K562 (cell line): Measurements from ENCODE around the gene MBD5. TPM values are rescaled to one million over a fixed set of nuclear protein-coding genes. Genes with fewer than 3 reads are reported as not detected.

ENCODE experiments used
- CREB1 ChIP-seq, 2 experiments: sonication (generic) in 1 of 2; formaldehyde crosslinking in 1 of 2; IDR thresholded peaks; 2 replicates each; pipeline versions ENCODE4 v1.6.1 to v1.8.0; 2012 to 2022; ENCODE audit warnings: inconsistent platforms in 1 of 2, mild to moderate bottlenecking in 1 of 2, missing genetic modification reagents in 1 of 2, moderate library complexity in 1 of 2
- GTF2E2 ChIP-seq: fragments of 200-800 bp; sonication (Bioruptor generic); IDR thresholded peaks from 2 replicates; pipeline ENCODE4 v1.6.1; 2016; ENCODE audit warnings: missing genetic modification characterization, missing compliant biosample characterization
- NFATC3 ChIP-seq: fragments of 450-650 bp; IDR thresholded peaks from 2 replicates; pipeline ENCODE4 v1.6.1; 2017; ENCODE audit warnings: mild to moderate bottlenecking
- TCF7 ChIP-seq: sonication (generic); IDR thresholded peaks from 2 replicates; pipeline ENCODE4 v1.6.1; 2016; ENCODE audit warnings: antibody characterized with exemption, borderline replicate concordance
- TEAD1 ChIP-seq, 2 experiments: fragments of 450-650 bp in 1 of 2; sonication (generic) in 1 of 2; formaldehyde crosslinking; IDR thresholded peaks; 2 replicates each; pipeline versions ENCODE4 v1.4.0 to v1.8.0; 2020 to 2022; ENCODE audit warnings: mild to moderate bottlenecking in 2 of 2, missing genetic modification reagents in 1 of 2
- ZNF780A ChIP-seq: fragments of 250-450 bp; sonication (Bioruptor Pico); IDR thresholded peaks from 2 replicates; pipeline ENCODE4 v1.5.0; 2021; ENCODE audit warnings: mild to moderate bottlenecking
- polyA plus RNA-seq, 8 experiments: library from polyadenylated mRNA; depleted of rRNA in 4 of 8; stranded (reverse) in 5 of 8; unstranded in 3 of 8; fragments of >200 nt; fragmentation: Nextera tagmentation in 2 of 8; fragmentation: Illumina TruSeq in 1 of 8; extraction: Ambion mirVana in 2 of 8; extraction: Trizol in 1 of 8; gene quantifications; 2 replicates each; pipeline versions ENCODE4 v1.2.1 to v1.2.3, GENCODE V29; 2011 to 2014; ENCODE audit warnings: inconsistent platforms in 1 of 8, missing spikeins in 1 of 8
- total RNA-seq, 7 experiments: library from RNA; depleted of rRNA in 6 of 7; stranded (reverse); fragments of >200 nt in 6 of 7; fragmentation: Illumina TruSeq in 2 of 7; extraction: Trizol in 2 of 7; gene quantifications; 2 replicates each; pipeline versions ENCODE4 v1.2.1 to v1.2.3, GENCODE V29; 2011 to 2021; ENCODE audit warnings: low replicate concordance in 1 of 7
- TF ChIP-seq, protein P1 (sequence below): sonication (generic); formaldehyde crosslinking; IDR thresholded peaks from 2 replicates; pipeline ENCODE4 v1.8.0; 2022; ENCODE audit warnings: missing genetic modification reagents, mild to moderate bottlenecking, moderate library complexity, borderline replicate concordance
- TF ChIP-seq, protein P2 (sequence below): sonication (generic); formaldehyde crosslinking; IDR thresholded peaks from 2 replicates; pipeline ENCODE4 v1.8.0; 2022; ENCODE audit warnings: mild to moderate bottlenecking, missing genetic modification reagents

MBD5 gene
- total and polyA plus RNA-seq, 9 of the 15 experiments (the other 6 are each of a cell fraction or from before 2014, with no cell fraction given): 3.4 to 14.5 (median 9.0) TPM

DNA sequence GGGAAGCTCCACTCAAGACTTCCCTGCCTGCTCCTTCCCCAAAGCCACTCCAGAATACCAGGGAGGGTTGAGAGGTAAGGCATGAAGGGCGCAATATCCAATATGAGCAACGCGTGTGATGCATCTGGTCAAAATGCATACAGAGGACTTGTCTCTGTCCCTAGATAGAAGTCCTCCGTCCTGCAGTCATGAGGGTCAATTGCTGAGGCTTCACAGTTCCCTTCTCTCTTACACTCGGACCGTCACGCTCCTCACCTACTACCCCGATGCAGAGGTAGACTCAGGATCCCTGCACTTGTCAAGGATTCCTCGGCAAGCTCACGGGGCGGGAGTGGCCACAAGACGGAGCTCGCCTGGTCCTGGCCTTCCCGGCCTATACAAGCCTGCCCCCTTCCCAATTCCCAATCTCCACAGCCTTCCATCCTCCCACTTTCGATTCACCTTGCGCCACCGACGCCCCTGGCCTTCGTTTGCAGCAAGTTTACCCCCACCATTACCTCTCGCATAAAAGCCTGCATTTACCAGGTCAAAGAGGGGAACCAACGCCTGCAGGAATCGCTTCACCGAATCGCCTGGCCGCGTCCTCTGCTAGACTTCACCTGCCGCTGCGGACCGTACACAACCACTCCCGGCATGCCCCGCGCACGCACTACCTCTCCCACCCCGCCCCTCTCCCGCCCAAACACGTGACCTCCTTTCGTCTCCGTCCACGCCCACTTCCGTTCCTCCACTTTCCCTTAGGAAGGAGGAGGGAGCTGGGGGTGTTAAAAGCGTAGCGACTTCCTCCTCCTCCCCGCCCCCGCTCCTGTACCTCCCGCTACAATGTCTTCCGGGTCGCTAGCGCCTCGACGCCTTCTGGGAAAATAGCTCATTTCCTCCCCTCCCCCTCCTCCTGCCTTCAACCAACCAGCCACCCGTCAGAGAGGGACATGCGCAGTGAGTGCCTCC lies 506 bp upstream of the MBD5 start, which contains the start of gene ORC4 (continued):
- 0 out of 2 replicates have a peak, but pooled peaks have one; percentile 45 for TF ChIP-seq NFATC3
- TF ChIP-seq, protein P1, sequence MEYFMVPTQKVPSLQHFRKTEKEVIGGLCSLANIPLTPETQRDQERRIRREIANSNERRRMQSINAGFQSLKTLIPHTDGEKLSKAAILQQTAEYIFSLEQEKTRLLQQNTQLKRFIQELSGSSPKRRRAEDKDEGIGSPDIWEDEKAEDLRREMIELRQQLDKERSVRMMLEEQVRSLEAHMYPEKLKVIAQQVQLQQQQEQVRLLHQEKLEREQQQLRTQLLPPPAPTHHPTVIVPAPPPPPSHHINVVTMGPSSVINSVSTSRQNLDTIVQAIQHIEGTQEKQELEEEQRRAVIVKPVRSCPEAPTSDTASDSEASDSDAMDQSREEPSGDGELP (CRISPR knock-in tag): peak; percentile 82
- TF ChIP-seq GTF2E2 (tag): no peak
- TF ChIP-seq TCF7: no peak
- TF ChIP-seq ZNF780A (CRISPR knock-in tag): no peak
- TF ChIP-seq CREB1 (IDR thresholded peaks at IDR 0.05): 0 out of 2 replicates have a peak, but pooled peaks have one; percentile 10
- TF ChIP-seq CREB1 (CRISPR knock-in tag; IDR thresholded peaks at IDR 0.05): no peak; the same call in 1 of the 2 replicates
- TF ChIP-seq TEAD1 (CRISPR knock-in tag; IDR thresholded peaks at IDR 0.05): peak in 1 of 2 experiments; percentile 48; a peak in 1 of 4 replicates
- TF ChIP-seq, protein P2, sequence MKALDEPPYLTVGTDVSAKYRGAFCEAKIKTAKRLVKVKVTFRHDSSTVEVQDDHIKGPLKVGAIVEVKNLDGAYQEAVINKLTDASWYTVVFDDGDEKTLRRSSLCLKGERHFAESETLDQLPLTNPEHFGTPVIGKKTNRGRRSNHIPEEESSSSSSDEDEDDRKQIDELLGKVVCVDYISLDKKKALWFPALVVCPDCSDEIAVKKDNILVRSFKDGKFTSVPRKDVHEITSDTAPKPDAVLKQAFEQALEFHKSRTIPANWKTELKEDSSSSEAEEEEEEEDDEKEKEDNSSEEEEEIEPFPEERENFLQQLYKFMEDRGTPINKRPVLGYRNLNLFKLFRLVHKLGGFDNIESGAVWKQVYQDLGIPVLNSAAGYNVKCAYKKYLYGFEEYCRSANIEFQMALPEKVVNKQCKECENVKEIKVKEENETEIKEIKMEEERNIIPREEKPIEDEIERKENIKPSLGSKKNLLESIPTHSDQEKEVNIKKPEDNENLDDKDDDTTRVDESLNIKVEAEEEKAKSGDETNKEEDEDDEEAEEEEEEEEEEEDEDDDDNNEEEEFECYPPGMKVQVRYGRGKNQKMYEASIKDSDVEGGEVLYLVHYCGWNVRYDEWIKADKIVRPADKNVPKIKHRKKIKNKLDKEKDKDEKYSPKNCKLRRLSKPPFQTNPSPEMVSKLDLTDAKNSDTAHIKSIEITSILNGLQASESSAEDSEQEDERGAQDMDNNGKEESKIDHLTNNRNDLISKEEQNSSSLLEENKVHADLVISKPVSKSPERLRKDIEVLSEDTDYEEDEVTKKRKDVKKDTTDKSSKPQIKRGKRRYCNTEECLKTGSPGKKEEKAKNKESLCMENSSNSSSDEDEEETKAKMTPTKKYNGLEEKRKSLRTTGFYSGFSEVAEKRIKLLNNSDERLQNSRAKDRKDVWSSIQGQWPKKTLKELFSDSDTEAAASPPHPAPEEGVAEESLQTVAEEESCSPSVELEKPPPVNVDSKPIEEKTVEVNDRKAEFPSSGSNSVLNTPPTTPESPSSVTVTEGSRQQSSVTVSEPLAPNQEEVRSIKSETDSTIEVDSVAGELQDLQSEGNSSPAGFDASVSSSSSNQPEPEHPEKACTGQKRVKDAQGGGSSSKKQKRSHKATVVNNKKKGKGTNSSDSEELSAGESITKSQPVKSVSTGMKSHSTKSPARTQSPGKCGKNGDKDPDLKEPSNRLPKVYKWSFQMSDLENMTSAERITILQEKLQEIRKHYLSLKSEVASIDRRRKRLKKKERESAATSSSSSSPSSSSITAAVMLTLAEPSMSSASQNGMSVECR (CRISPR knock-in tag): peak; percentile 88
